Neural crest cell (in vitro differentiated cells): ENCODE results near the gene DUSP15. TPM values are rescaled to one million over a fixed set of nuclear protein-coding genes. Genes with fewer than 3 reads are reported as not detected.
A peak's percentile ranks its signal among the peaks of the same experiment; 100 is the strongest.

Source experiments
- DNase-seq: peaks from one replicate; pipeline ENCODE4 v3.0.0; 2021; ENCODE audit warnings: low read depth, mixed read lengths, low spot score
- H3K27ac Mint-ChIP-seq: one replicate; pipeline ENCODE4 v1.8.0; 2021; ENCODE audit warnings: mild to moderate bottlenecking, mixed read lengths; ENCODE audit not compliant: unreplicated experiment
- H3K27me3 Mint-ChIP-seq: 2 replicates; pipeline ENCODE4 v1.8.0; 2021; ENCODE audit warnings: low read depth, mild to moderate bottlenecking, mixed read lengths
- H3K36me3 Mint-ChIP-seq: 2 replicates; pipeline ENCODE4 v1.8.0; 2021; ENCODE audit warnings: low read depth, mild to moderate bottlenecking, mixed read lengths
- H3K4me1 Mint-ChIP-seq: 2 replicates; pipeline ENCODE4 v1.8.0; 2021; ENCODE audit warnings: mixed read lengths
- H3K4me3 Mint-ChIP-seq: one replicate; pipeline ENCODE4 v1.8.0; 2021; ENCODE audit warnings: mild to moderate bottlenecking, mixed read lengths
- H3K9me3 Mint-ChIP-seq: 2 replicates; pipeline ENCODE4 v1.8.0; 2021; ENCODE audit warnings: mixed read lengths
- CTCF ChIP-seq: fragments of 200-600 bp; sonication (generic); conservative IDR thresholded peaks from 2 replicates; pipeline ENCODE4 v1.5.0; 2021; ENCODE audit warnings: antibody characterized with exemption, mild to moderate bottlenecking
- total RNA-seq: library from RNA; stranded (reverse); gene quantifications from 2 replicates; pipeline ENCODE4 v1.2.1, GENCODE V29; 2021

DUSP15 gene
- total RNA-seq, 1 donor from 2014 or later: 13.5 TPM

- no peak overlapping the region for H3K27ac Mint-ChIP-seq
- no peaks in the 10 kb centered on the region for H3K9me3 Mint-ChIP-seq
- TF ChIP-seq CTCF: no peak
- H3K27me3 Mint-ChIP-seq: no peaks in the 10 kb centered on the region
- H3K4me1 Mint-ChIP-seq: peaks cover 36% of the 10 kb centered on the region
- H3K36me3 Mint-ChIP-seq: no peaks in the 10 kb centered on the region
- H3K4me3 Mint-ChIP-seq: no peak overlapping the region
- DNase-seq: no peak
Measured at GRCh38 chr20:31839782-31840487, 30.4 kb downstream of the DUSP15 start.

- Mint-ChIP-seq H3K36me3 (no peaks in the 10 kb centered on the region), H3K4me3 (no peak overlapping the region), H3K4me1 (peaks cover 43% of the 10 kb centered on the region), H3K27ac (no peak overlapping the region), H3K9me3 (no peaks in the 10 kb centered on the region), H3K27me3 (no peaks in the 10 kb centered on the region)
- no peak for DNase-seq
- no peak for TF ChIP-seq CTCF
Measured at GRCh38 chr20:31838646-31839292, 31.6 kb downstream of the DUSP15 start.

- peaks cover 43% of the 10 kb centered on the region for H3K4me1 Mint-ChIP-seq
- H3K36me3 Mint-ChIP-seq: no peaks in the 10 kb centered on the region
- H3K4me3 Mint-ChIP-seq: no peak overlapping the region
- H3K9me3 Mint-ChIP-seq: no peaks in the 10 kb centered on the region
- H3K27ac Mint-ChIP-seq: no peak overlapping the region
- TF ChIP-seq CTCF: no peak
- H3K27me3 Mint-ChIP-seq: no peaks in the 10 kb centered on the region
- no peak for DNase-seq
Measured at GRCh38 chr20:31837896-31838397, 32.4 kb downstream of the DUSP15 start.

GRCh38 chr20:31836853-31837608, 33.3 kb downstream of the DUSP15 start:
- H3K9me3 Mint-ChIP-seq: no peaks in the 10 kb centered on the region
- no peak overlapping the region for H3K27ac Mint-ChIP-seq
- H3K36me3 Mint-ChIP-seq: no peaks in the 10 kb centered on the region
- H3K4me1 Mint-ChIP-seq: peaks cover 35% of the 10 kb centered on the region
- no peak overlapping the region for H3K4me3 Mint-ChIP-seq
- no peaks in the 10 kb centered on the region for H3K27me3 Mint-ChIP-seq
- TF ChIP-seq CTCF: no peak
- no peak for DNase-seq

GRCh38 chr20:31835977-31836852, 34.1 kb downstream of the DUSP15 start:
- H3K27me3 Mint-ChIP-seq: no peaks in the 10 kb centered on the region
- no peak for DNase-seq
- peak overlapping the region; percentile 9 for H3K27ac Mint-ChIP-seq
- H3K9me3 Mint-ChIP-seq: no peaks in the 10 kb centered on the region
- no peak overlapping the region for H3K4me3 Mint-ChIP-seq
- TF ChIP-seq CTCF: no peak
- peaks cover 33% of the 10 kb centered on the region for H3K4me1 Mint-ChIP-seq
- H3K36me3 Mint-ChIP-seq: no peaks in the 10 kb centered on the region
